Ishikawa (cell line): Measurements from ENCODE around the gene TOR2A.

ENCODE experiments used
- CEBPB ChIP-seq: IDR thresholded peaks from 2 replicates; pipeline ENCODE4 v1.6.1; 2012
- CREB1 ChIP-seq: IDR thresholded peaks from 2 replicates; pipeline ENCODE4 v1.6.1; 2012; ENCODE audit warnings: low read depth
- EP300 ChIP-seq: IDR thresholded peaks from 2 replicates; pipeline ENCODE4 v1.6.1; 2012; ENCODE audit warnings: borderline replicate concordance
- FOXM1 ChIP-seq: IDR thresholded peaks from 2 replicates; pipeline ENCODE4 v1.6.1; 2012; ENCODE audit warnings: low read depth, borderline replicate concordance
- RAD21 ChIP-seq: IDR thresholded peaks from 2 replicates; pipeline ENCODE4 v1.6.1; 2012; ENCODE audit warnings: low read depth
- REST ChIP-seq: IDR thresholded peaks from 2 replicates; pipeline ENCODE4 v1.6.1; 2012; ENCODE audit warnings: low read depth, mild to moderate bottlenecking
- TAF1 ChIP-seq: IDR thresholded peaks from 2 replicates; pipeline ENCODE4 v1.6.1; 2012; ENCODE audit warnings: low read depth, mild to moderate bottlenecking
- TEAD4 ChIP-seq: IDR thresholded peaks from 2 replicates; pipeline ENCODE4 v1.6.1; 2012
- YY1 ChIP-seq: IDR thresholded peaks from 2 replicates; pipeline ENCODE4 v1.6.1; 2012; ENCODE audit warnings: low read depth

GRCh38 chr9:127742435-127743088, 7.5 kb upstream of the TOR2A start:
- TF ChIP-seq RAD21 (no peak), EP300 (no peak), FOXM1 (no peak), TAF1 (no peak), YY1 (no peak), CEBPB (no peak), CREB1 (no peak), TEAD4 (no peak), REST (no peak)
